Measurements from ENCODE around the gene COL18A1.

DNA sequence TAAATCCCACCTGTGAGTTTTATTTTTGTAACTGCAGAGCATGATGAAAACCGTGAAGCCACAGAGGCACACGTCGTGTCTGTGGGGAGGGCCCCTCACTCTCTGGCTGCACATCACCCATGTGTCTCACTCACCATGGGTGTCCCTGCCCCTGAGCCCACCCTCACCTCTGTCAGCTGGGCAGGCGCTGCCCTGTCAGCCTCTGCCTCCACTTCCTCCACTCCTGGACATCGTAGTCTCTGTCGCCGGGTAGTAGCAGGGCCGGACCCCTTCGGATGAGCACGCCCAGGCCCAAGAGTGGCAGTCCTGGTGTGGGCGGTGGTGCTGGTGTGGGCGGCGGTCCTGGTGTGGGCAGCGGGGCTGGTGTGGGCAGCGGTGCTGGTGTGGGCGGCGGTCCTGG, 37.3 kb downstream of the COL18A1 start:
- TF ChIP-seq POLR2A (IDR thresholded peaks at IDR 0.05; ENCODE audit: low read length) (no peak), GATA1 (IDR thresholded peaks at IDR 0.05; ENCODE audit: low read depth, low read length) (no peak)

Measured in erythroblast (primary cell).